Naive thymus-derived CD4-positive, alpha-beta T cell (primary cell): Measurements from ENCODE around the gene PRR16. TPM values are rescaled to one million over a fixed set of nuclear protein-coding genes. Genes with fewer than 3 reads are reported as not detected.

Experiments
- ATAC-seq: fragments of 150-1000 bp; cut with Tn5 transposase; 2 replicates; pipeline ENCODE4 v1.10.0; 2021; ENCODE audit warnings: mild to moderate bottlenecking, moderate library complexity
- CTCF ChIA-PET: fragments of 350-600 bp; sonication (Branson Sonifier 250); formaldehyde crosslinking; loops from one replicate; lab custom pipeline; 2021; ENCODE audit warnings: antibody characterized with exemption; lab: Charles Lee
- POLR2A ChIA-PET: fragments of 350-600 bp; sonication (Branson Sonifier 250); formaldehyde crosslinking; loops from one replicate; lab custom pipeline; 2021; ENCODE audit warnings: antibody characterized with exemption, inconsistent platforms; lab: Charles Lee
- DNase-seq, 9 donors: peaks; one replicate each; pipeline versions ENCODE4 v3.0.0 to v3.0.0-alpha.2; 2020 to 2022; ENCODE audit warnings: mixed read lengths in 1 of 9
- H3K27ac ChIP-seq: one replicate; pipeline ENCODE4 v1.7.0; 2013; ENCODE audit warnings: mild to moderate bottlenecking, low read depth, low read length, moderate library complexity
- H3K27me3 ChIP-seq, 2 donors: one replicate each; pipeline ENCODE4 v1.7.0; 2013; ENCODE audit warnings: low read length in 2 of 2, mild to moderate bottlenecking in 2 of 2, moderate library complexity in 2 of 2; ENCODE audit not compliant: control insufficient read depth in 2 of 2, insufficient read depth in 2 of 2
- H3K36me3 ChIP-seq, 3 experiments: 1 replicate in 2 of 3; 2 replicates in 1 of 3; pipeline ENCODE4 v1.7.0; 2013; ENCODE audit warnings: low read length in 3 of 3, mild to moderate bottlenecking in 3 of 3, moderate library complexity in 1 of 3; ENCODE audit not compliant: insufficient read depth in 3 of 3, control insufficient read depth in 2 of 3
- H3K4me1 ChIP-seq, 2 donors: one replicate each; pipeline ENCODE4 v1.7.0; 2013; ENCODE audit warnings: low read length in 2 of 2, mild to moderate bottlenecking in 2 of 2, moderate library complexity in 1 of 2; ENCODE audit not compliant: control insufficient read depth in 2 of 2, insufficient read depth in 2 of 2
- H3K4me3 ChIP-seq: 2 replicates; pipeline ENCODE4 v1.7.0; 2013; ENCODE audit warnings: mild to moderate bottlenecking, low read length
- H3K9me3 ChIP-seq, 3 experiments: 1 replicate in 2 of 3; 2 replicates in 1 of 3; pipeline ENCODE4 v1.7.0; 2013; ENCODE audit warnings: low read length in 3 of 3; ENCODE audit not compliant: control insufficient read depth in 2 of 3
- H3K27ac Mint-ChIP-seq, 9 donors: one replicate each; pipeline ENCODE4 v1.8.0; 2020 to 2022; ENCODE audit warnings: mixed read lengths in 9 of 9, mild to moderate bottlenecking in 8 of 9, moderate library complexity in 5 of 9, inconsistent platforms in 2 of 9
- H3K27me3 Mint-ChIP-seq, 5 donors: one replicate each; pipeline ENCODE4 v1.8.0; 2021 to 2022; ENCODE audit warnings: mixed read lengths in 5 of 5, mild to moderate bottlenecking in 1 of 5
- H3K36me3 Mint-ChIP-seq, 5 donors: one replicate each; pipeline ENCODE4 v1.8.0; 2020 to 2022; ENCODE audit warnings: mixed read lengths in 5 of 5, mild to moderate bottlenecking in 3 of 5, inconsistent platforms in 1 of 5
- H3K4me1 Mint-ChIP-seq, 7 donors: one replicate each; pipeline ENCODE4 v1.8.0; 2020 to 2022; ENCODE audit warnings: mixed read lengths in 7 of 7, mild to moderate bottlenecking in 3 of 7, inconsistent platforms in 1 of 7
- H3K4me3 Mint-ChIP-seq, 10 donors: one replicate each; pipeline ENCODE4 v1.8.0; 2020 to 2022; ENCODE audit warnings: mild to moderate bottlenecking in 10 of 10, mixed read lengths in 10 of 10, moderate library complexity in 6 of 10, inconsistent platforms in 2 of 10
- H3K9me3 Mint-ChIP-seq, 11 donors: one replicate each; pipeline ENCODE4 v1.8.0; 2020 to 2022; ENCODE audit warnings: mixed read lengths in 11 of 11, mild to moderate bottlenecking in 4 of 11, inconsistent platforms in 1 of 11, moderate library complexity in 1 of 11
- intact Hi-C, 2 donors: fragments of 100-400 bp; cut with micrococcal nuclease; formaldehyde crosslinking; loops; one replicate each; pipeline ENCODE4 v1.15.1; 2023
- polyA plus RNA-seq, 2 donors: library from polyadenylated mRNA; unstranded; fragments of 300-500 nt; fragmentation: Illumina TruSeq; gene quantifications; one replicate each; pipeline ENCODE4 v1.2.3, GENCODE V29; 2021
- total RNA-seq, 6 experiments: library from RNA in 5 of 6; stranded (reverse) in 5 of 6; gene quantifications; 1 replicate in 5 of 6; 2 replicates in 1 of 6; pipeline ENCODE4 v1.2.3 and lab custom pipeline; 2021 to 2026

The PRR16 gene
- total and polyA plus RNA-seq, 7 experiments from 2014 or later = not detected

DNA sequence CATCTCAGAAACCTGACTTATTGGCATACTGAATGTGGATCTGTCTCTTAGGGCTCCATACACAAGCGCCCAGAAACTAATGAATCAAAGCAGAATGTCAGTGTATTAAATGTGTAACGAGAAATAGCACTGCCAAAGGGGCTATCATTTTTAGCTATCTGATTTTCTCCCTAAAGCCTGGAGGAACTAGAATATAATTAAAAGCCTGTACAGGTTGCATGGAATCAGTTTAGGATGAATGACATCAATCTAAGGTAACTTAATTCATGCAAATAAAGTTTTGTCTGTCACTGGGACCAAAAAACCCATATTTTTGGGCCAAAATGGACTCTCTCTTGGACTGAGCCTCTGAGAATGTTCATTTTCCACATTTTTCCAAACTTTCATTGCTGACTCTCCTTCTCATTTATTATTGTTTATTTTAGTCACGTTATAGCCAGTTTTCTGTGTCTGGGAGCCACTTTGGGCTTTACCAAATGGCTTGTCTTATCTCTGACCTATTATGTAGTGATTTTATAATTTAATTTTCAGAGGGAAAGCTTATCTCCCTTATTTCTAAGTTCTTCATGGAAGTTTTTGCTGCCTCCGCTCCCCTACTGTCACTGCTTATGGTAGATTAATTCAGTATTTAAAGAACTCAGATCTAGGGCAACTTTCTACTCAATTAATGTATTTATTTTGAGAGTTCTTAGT is 47.0 kb downstream of the PRR16 start:
- H3K27ac Mint-ChIP-seq = no peak overlapping the region
- H3K27me3 Mint-ChIP-seq = no peaks in the 10 kb centered on the region
- intact Hi-C loops = no loop called here
- DNase-seq = no peak
- peaks cover 0 to 8% (median 2%) of the 10 kb centered on the region in 11 donors for H3K9me3 Mint-ChIP-seq
- H3K4me1 Mint-ChIP-seq = no peaks in the 10 kb centered on the region
- H3K36me3 ChIP-seq = no peaks in the 10 kb centered on the region
- H3K4me3 ChIP-seq = no peak overlapping the region
- no peaks in the 10 kb centered on the region for H3K4me1 ChIP-seq
- POLR2A ChIA-PET = no interaction called here
- no peak overlapping the region for H3K4me3 Mint-ChIP-seq
- H3K27ac ChIP-seq = no peak overlapping the region
- no peaks in the 10 kb centered on the region for H3K36me3 Mint-ChIP-seq
- ATAC-seq = no peak
- no peaks in the 10 kb centered on the region for H3K27me3 ChIP-seq
- H3K9me3 ChIP-seq = no peaks in the 10 kb centered on the region
- CTCF ChIA-PET = no interaction called here

DNA sequence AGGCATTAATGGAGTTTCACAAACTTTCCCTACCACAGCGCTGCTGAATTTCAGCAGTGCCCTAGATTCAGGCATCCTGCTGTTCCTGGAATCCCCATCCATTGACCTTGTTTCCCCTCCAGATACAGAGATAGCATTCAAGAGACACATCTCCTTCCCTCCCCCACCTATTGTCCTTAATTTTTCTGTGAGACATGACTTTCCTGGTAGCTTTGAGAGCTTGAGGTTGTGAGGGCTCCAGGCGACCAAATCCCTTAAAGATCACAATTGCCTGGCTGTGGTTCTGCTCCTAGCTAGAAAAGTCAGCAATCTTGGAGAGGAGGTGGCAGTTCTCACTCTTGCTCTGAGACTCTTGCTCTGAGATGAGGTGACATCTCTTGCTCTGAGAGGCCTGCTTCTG is 48.0 kb downstream of the PRR16 start:
- Histone ChIP-seq H3K27me3 (no peaks in the 10 kb centered on the region), H3K27ac (no peak overlapping the region), H3K9me3 (no peaks in the 10 kb centered on the region), H3K4me1 (no peaks in the 10 kb centered on the region), H3K4me3 (no peak overlapping the region), H3K36me3 (no peaks in the 10 kb centered on the region)
- no peak for DNase-seq
- H3K27ac Mint-ChIP-seq = no peak overlapping the region
- intact Hi-C loops = no loop called here
- CTCF ChIA-PET = no interaction called here
- POLR2A ChIA-PET = no interaction called here
- peaks cover 0 to 8% (median 2%) of the 10 kb centered on the region in 11 donors for H3K9me3 Mint-ChIP-seq
- no peaks in the 10 kb centered on the region for H3K27me3 Mint-ChIP-seq
- H3K4me1 Mint-ChIP-seq = no peaks in the 10 kb centered on the region
- ATAC-seq = no peak
- H3K36me3 Mint-ChIP-seq = no peaks in the 10 kb centered on the region
- H3K4me3 Mint-ChIP-seq = no peak overlapping the region

DNA sequence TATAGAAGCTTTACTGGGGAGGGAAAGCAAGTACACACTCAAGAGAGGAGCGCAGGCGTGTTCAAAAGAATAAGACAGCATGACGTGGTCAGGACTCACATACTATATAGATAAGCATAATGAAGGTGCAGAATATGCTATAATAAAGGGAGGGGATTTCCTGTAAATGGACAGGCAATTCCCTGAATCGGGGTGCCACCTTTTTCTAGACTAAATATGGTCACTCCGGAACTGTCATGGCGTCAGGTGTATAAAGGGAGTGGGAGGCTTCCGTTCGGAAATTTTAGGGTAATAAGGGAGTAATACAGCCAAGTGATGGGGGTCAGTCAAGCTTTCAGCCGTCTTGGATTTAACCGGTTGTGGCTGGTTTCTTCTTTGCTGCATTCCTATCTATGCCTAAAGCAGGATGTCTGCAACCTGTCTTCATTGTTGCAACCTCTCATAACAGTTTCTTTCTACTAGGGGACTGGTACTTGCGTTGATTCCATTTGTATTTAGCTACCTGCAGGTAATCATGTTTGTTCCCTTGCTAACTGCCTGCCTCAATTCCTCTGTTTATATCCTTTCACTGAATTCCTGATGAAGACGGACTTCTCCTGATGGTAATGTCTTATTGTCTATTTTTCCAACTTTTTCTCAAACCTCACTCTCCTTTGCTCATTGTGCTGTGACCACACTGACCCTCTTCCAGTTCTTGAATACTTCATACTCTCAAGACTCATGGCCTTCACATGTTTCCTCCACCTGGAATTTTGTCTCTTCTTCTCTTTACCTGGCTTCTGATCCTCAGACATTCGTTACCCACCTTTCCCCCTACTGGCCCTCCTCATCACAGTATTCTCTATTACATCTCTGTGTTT is 48.9 kb downstream of the PRR16 start:
- H3K36me3 ChIP-seq = no peaks in the 10 kb centered on the region
- Mint-ChIP-seq H3K4me1 (no peaks in the 10 kb centered on the region), H3K27ac (no peak overlapping the region), H3K9me3 (peaks cover 0 to 8% (median 2%) of the 10 kb centered on the region in 11 donors), H3K36me3 (no peaks in the 10 kb centered on the region), H3K27me3 (no peaks in the 10 kb centered on the region), H3K4me3 (no peak overlapping the region)
- DNase-seq (no peak), ATAC-seq (no peak)
- no peak overlapping the region for H3K4me3 ChIP-seq
- intact Hi-C loops = no loop called here
- no peaks in the 10 kb centered on the region for H3K27me3 ChIP-seq
- H3K27ac ChIP-seq = no peak overlapping the region
- no peaks in the 10 kb centered on the region for H3K9me3 ChIP-seq
- no peaks in the 10 kb centered on the region for H3K4me1 ChIP-seq
- CTCF ChIA-PET = no interaction called here
- POLR2A ChIA-PET = no interaction called here

DNA sequence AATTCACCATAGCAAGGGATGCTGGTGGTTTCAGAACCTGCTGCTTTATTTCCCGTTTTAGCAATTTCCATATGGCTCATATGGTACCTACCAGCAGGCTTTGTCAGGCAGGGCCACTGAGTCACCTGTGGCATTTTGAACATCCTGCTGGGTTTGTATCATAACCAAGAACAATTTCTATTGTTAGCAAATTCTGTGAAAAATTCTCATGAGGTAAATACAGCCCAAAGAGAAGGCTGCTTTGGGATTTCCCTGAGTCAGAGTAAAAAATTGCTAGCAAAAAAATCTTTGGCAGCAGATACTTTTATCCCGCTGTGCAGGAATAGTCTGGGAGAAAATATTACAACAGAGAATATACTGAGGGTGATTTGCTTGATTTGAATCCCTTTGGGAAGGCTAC is 52.7 kb downstream of the PRR16 start:
- Histone ChIP-seq H3K27me3 (no peaks in the 10 kb centered on the region), H3K4me1 (no peaks in the 10 kb centered on the region), H3K4me3 (no peak overlapping the region), H3K27ac (no peak overlapping the region), H3K36me3 (no peaks in the 10 kb centered on the region), H3K9me3 (no peaks in the 10 kb centered on the region)
- Mint-ChIP-seq H3K36me3 (no peaks in the 10 kb centered on the region), H3K9me3 (peaks cover 0 to 4% (median 0%) of the 10 kb centered on the region in 11 donors), H3K4me3 (no peak overlapping the region), H3K27ac (no peak overlapping the region), H3K27me3 (no peaks in the 10 kb centered on the region), H3K4me1 (no peaks in the 10 kb centered on the region)
- DNase-seq (no peak), ATAC-seq (no peak)
- CTCF ChIA-PET = no interaction called here
- POLR2A ChIA-PET = no interaction called here
- intact Hi-C loops = no loop called here

DNA sequence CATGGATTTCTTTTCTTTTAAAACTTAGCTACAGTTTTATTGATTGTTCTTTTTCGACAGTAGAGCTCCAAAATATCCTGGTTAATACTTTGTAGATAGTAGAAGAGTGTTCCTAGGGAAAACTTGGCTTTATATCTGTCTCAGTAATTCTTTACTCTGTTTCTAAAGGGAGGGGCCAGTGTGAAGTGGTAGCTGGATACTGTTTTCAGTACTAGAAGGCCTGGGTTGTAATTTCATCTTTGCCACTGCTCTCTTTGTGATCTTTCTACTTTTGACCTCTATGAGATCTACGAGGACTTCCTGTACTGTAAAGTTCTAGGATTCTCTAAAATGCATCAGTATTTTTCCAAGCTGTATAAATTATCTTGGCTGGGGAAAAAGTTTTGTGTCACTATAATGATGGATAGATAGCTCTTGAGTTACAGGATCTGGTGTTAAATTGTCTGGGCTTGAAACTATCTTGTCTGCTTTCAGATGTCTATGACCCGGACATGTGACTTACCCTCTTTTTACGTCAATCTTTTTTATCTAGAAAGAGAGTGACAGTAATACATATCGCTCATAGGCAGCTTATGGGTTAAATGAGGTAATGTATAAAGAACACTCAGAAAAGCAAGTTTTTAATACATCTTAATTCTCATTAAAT is 53.6 kb downstream of the PRR16 start:
- no peak overlapping the region for H3K27ac Mint-ChIP-seq
- no peaks in the 10 kb centered on the region for H3K27me3 Mint-ChIP-seq
- H3K4me3 Mint-ChIP-seq = no peak overlapping the region
- ChIA-PET CTCF (no interaction called here), POLR2A (no interaction called here)
- intact Hi-C loops = no loop called here
- H3K9me3 ChIP-seq = no peaks in the 10 kb centered on the region
- ATAC-seq (no peak), DNase-seq (no peak)
- H3K36me3 ChIP-seq = no peaks in the 10 kb centered on the region
- no peak overlapping the region for H3K4me3 ChIP-seq
- H3K9me3 Mint-ChIP-seq = peaks cover 0 to 4% (median 0%) of the 10 kb centered on the region in 11 donors
- no peaks in the 10 kb centered on the region for H3K4me1 Mint-ChIP-seq
- H3K4me1 ChIP-seq = no peaks in the 10 kb centered on the region
- no peaks in the 10 kb centered on the region for H3K27me3 ChIP-seq
- H3K27ac ChIP-seq = no peak overlapping the region
- H3K36me3 Mint-ChIP-seq = no peaks in the 10 kb centered on the region

GRCh38 chr5:120518581-120518980 is 54.5 kb downstream of the PRR16 start:
- H3K9me3 ChIP-seq = no peaks in the 10 kb centered on the region

More at GRCh38 chr5:120518581-120518980, 54.5 kb downstream of the PRR16 start:
- H3K27ac ChIP-seq = no peak overlapping the region
- no peaks in the 10 kb centered on the region for H3K27me3 ChIP-seq
- peaks cover 0 to 4% (median 0%) of the 10 kb centered on the region in 11 donors for H3K9me3 Mint-ChIP-seq
- H3K36me3 Mint-ChIP-seq = no peaks in the 10 kb centered on the region
- no peak overlapping the region for H3K4me3 ChIP-seq
- intact Hi-C loops = no loop called here
- ATAC-seq (no peak), DNase-seq (no peak)
- H3K27ac Mint-ChIP-seq = no peak overlapping the region
- no peaks in the 10 kb centered on the region for H3K36me3 ChIP-seq
- no peaks in the 10 kb centered on the region for H3K4me1 ChIP-seq
- H3K27me3 Mint-ChIP-seq = no peaks in the 10 kb centered on the region
- no peaks in the 10 kb centered on the region for H3K4me1 Mint-ChIP-seq
- H3K4me3 Mint-ChIP-seq = no peak overlapping the region
- ChIA-PET CTCF (no interaction called here), POLR2A (no interaction called here)
